K562 (cell line): Measurements from ENCODE around the gene ARFGEF2. TPM values are rescaled to one million over a fixed set of nuclear protein-coding genes. Genes with fewer than 3 reads are reported as not detected.
A peak's percentile ranks its signal among the peaks of the same experiment; 100 is the strongest.

Source experiments
- ARNT ChIP-seq, 2 experiments: fragments of 450-650 bp; IDR thresholded peaks; 2 replicates each; pipeline ENCODE4 v1.6.1; 2016; ENCODE audit warnings: mild to moderate bottlenecking in 1 of 2
- CHCHD3 ChIP-seq: fragments of 250-450 bp; sonication (Bioruptor Pico); IDR thresholded peaks from 2 replicates; pipeline ENCODE4 v2.1.2; 2022; ENCODE audit warnings: mild to moderate bottlenecking
- GATA2 ChIP-seq: sonication (generic); formaldehyde crosslinking; IDR thresholded peaks from 2 replicates; pipeline ENCODE4 v1.4.0; 2020; ENCODE audit warnings: mild to moderate bottlenecking, missing genetic modification reagents
- IRF2 ChIP-seq: sonication (generic); formaldehyde crosslinking; IDR thresholded peaks from 2 replicates; pipeline ENCODE4 v1.8.1; 2022; ENCODE audit warnings: mild to moderate bottlenecking, missing genetic modification reagents
- MTA3 ChIP-seq: fragments of 450-650 bp; formaldehyde crosslinking; IDR thresholded peaks from 2 replicates; pipeline ENCODE4 v1.6.1; 2017; ENCODE audit warnings: mild to moderate bottlenecking, borderline replicate concordance
- SMARCA5 ChIP-seq: fragments of 450-650 bp; IDR thresholded peaks from 2 replicates; pipeline ENCODE4 v1.6.1; 2016
- SREBF1 ChIP-seq: fragments of 150-350 bp; IDR thresholded peaks from 2 replicates; pipeline ENCODE4 v1.6.1; 2014; ENCODE audit warnings: antibody characterized with exemption, low read depth, low read length, borderline replicate concordance
- ZKSCAN1 ChIP-seq: fragments of 150-350 bp; IDR thresholded peaks from 2 replicates; pipeline ENCODE4 v1.6.1; 2016; ENCODE audit warnings: low read depth, low read length
- ZNF583 ChIP-seq: fragments of 250-450 bp; sonication (Bioruptor Pico); IDR thresholded peaks from 2 replicates; pipeline ENCODE4 v1.4.0; 2020
- polyA plus RNA-seq, 8 experiments: library from polyadenylated mRNA; depleted of rRNA in 4 of 8; stranded (reverse) in 5 of 8; unstranded in 3 of 8; fragments of >200 nt; fragmentation: Nextera tagmentation in 2 of 8; fragmentation: Illumina TruSeq in 1 of 8; extraction: Ambion mirVana in 2 of 8; extraction: Trizol in 1 of 8; gene quantifications; 2 replicates each; pipeline versions ENCODE4 v1.2.1 to v1.2.3, GENCODE V29; 2011 to 2014; ENCODE audit warnings: inconsistent platforms in 1 of 8, missing spikeins in 1 of 8
- total RNA-seq, 7 experiments: library from RNA; depleted of rRNA in 6 of 7; stranded (reverse); fragments of >200 nt in 6 of 7; fragmentation: Illumina TruSeq in 2 of 7; extraction: Trizol in 2 of 7; gene quantifications; 2 replicates each; pipeline versions ENCODE4 v1.2.1 to v1.2.3, GENCODE V29; 2011 to 2021; ENCODE audit warnings: low replicate concordance in 1 of 7
- TF ChIP-seq, protein P1 (sequence below): fragments of 450-650 bp; IDR thresholded peaks from 2 replicates; pipeline ENCODE4 v1.7.0; 2016; ENCODE audit warnings: borderline replicate concordance
- TF ChIP-seq, protein P2 (sequence below): fragments of 250-450 bp; sonication (Bioruptor Pico); IDR thresholded peaks from 2 replicates; pipeline ENCODE4 v1.4.0; 2020; ENCODE audit warnings: mild to moderate bottlenecking, moderate library complexity
- TF ChIP-seq, protein P3 (sequence below): fragments of 450-650 bp; IDR thresholded peaks from 2 replicates; pipeline ENCODE4 v1.6.1; 2016; ENCODE audit warnings: mild to moderate bottlenecking, moderate library complexity

ARFGEF2 gene
- total and polyA plus RNA-seq, 9 of the 15 experiments (the other 6 are each of a cell fraction or from before 2014, with no cell fraction given), result 4.2 to 18.8 (median 13.7) TPM

DNA sequence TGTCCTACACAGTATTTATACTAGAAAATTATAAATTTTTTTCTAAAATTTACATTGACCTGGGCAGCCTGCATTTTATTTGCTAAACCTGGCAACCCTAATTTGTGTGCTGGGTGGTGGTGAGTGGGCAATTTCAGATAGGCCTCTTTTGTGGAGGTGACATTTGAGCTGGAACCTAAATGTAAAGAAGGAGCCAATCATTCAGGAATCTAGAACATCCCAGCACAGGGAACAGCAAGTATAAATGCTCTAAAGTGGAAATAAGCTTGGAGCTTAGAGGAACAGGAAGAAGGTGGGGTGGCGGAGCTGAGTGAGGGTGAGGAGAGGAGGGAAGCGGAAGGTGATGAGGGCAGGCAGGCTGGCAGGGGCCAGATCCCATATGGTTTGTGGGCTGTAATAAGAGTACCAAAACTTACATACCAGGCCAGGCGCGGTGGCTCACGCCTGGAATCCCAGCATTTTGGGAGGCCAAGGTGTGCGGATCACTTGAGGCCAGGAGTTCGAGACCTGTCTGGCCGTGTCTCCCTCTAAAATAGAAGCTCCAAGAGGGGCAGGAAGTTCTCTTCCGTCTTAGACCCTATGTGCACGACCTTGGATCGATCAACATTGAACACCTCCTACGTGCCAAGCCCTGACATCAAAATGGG, 124.1 kb downstream of the ARFGEF2 start (continued):
- TF ChIP-seq, protein P1, sequence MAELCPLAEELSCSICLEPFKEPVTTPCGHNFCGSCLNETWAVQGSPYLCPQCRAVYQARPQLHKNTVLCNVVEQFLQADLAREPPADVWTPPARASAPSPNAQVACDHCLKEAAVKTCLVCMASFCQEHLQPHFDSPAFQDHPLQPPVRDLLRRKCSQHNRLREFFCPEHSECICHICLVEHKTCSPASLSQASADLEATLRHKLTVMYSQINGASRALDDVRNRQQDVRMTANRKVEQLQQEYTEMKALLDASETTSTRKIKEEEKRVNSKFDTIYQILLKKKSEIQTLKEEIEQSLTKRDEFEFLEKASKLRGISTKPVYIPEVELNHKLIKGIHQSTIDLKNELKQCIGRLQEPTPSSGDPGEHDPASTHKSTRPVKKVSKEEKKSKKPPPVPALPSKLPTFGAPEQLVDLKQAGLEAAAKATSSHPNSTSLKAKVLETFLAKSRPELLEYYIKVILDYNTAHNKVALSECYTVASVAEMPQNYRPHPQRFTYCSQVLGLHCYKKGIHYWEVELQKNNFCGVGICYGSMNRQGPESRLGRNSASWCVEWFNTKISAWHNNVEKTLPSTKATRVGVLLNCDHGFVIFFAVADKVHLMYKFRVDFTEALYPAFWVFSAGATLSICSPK, result peak; percentile 52; the same call in 1 of the 2 replicates
- TF ChIP-seq ZNF583 (CRISPR knock-in tag) (0 out of 2 replicates have a peak, but pooled peaks have one; percentile 31), ARNT (IDR thresholded peaks at IDR 0.05) (no peak), GATA2 (CRISPR knock-in tag) (no peak), MTA3 (no peak), IRF2 (no peak), SMARCA5 (0 out of 2 replicates have a peak, but pooled peaks have one; percentile 17), ZKSCAN1 (no peak), SREBF1 (no peak), CHCHD3 (CRISPR knock-in tag) (no peak)
- TF ChIP-seq, protein P2, sequence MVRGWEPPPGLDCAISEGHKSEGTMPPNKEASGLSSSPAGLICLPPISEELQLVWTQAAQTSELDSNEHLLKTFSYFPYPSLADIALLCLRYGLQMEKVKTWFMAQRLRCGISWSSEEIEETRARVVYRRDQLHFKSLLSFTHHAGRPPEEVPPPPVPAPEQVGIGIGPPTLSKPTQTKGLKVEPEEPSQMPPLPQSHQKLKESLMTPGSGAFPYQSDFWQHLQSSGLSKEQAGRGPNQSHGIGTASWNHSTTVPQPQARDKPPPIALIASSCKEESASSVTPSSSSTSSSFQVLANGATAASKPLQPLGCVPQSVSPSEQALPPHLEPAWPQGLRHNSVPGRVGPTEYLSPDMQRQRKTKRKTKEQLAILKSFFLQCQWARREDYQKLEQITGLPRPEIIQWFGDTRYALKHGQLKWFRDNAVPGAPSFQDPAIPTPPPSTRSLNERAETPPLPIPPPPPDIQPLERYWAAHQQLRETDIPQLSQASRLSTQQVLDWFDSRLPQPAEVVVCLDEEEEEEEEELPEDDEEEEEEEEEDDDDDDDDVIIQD (CRISPR knock-in tag), result 0 out of 2 replicates have a peak, but pooled peaks have one; percentile 31
- TF ChIP-seq, protein P3, sequence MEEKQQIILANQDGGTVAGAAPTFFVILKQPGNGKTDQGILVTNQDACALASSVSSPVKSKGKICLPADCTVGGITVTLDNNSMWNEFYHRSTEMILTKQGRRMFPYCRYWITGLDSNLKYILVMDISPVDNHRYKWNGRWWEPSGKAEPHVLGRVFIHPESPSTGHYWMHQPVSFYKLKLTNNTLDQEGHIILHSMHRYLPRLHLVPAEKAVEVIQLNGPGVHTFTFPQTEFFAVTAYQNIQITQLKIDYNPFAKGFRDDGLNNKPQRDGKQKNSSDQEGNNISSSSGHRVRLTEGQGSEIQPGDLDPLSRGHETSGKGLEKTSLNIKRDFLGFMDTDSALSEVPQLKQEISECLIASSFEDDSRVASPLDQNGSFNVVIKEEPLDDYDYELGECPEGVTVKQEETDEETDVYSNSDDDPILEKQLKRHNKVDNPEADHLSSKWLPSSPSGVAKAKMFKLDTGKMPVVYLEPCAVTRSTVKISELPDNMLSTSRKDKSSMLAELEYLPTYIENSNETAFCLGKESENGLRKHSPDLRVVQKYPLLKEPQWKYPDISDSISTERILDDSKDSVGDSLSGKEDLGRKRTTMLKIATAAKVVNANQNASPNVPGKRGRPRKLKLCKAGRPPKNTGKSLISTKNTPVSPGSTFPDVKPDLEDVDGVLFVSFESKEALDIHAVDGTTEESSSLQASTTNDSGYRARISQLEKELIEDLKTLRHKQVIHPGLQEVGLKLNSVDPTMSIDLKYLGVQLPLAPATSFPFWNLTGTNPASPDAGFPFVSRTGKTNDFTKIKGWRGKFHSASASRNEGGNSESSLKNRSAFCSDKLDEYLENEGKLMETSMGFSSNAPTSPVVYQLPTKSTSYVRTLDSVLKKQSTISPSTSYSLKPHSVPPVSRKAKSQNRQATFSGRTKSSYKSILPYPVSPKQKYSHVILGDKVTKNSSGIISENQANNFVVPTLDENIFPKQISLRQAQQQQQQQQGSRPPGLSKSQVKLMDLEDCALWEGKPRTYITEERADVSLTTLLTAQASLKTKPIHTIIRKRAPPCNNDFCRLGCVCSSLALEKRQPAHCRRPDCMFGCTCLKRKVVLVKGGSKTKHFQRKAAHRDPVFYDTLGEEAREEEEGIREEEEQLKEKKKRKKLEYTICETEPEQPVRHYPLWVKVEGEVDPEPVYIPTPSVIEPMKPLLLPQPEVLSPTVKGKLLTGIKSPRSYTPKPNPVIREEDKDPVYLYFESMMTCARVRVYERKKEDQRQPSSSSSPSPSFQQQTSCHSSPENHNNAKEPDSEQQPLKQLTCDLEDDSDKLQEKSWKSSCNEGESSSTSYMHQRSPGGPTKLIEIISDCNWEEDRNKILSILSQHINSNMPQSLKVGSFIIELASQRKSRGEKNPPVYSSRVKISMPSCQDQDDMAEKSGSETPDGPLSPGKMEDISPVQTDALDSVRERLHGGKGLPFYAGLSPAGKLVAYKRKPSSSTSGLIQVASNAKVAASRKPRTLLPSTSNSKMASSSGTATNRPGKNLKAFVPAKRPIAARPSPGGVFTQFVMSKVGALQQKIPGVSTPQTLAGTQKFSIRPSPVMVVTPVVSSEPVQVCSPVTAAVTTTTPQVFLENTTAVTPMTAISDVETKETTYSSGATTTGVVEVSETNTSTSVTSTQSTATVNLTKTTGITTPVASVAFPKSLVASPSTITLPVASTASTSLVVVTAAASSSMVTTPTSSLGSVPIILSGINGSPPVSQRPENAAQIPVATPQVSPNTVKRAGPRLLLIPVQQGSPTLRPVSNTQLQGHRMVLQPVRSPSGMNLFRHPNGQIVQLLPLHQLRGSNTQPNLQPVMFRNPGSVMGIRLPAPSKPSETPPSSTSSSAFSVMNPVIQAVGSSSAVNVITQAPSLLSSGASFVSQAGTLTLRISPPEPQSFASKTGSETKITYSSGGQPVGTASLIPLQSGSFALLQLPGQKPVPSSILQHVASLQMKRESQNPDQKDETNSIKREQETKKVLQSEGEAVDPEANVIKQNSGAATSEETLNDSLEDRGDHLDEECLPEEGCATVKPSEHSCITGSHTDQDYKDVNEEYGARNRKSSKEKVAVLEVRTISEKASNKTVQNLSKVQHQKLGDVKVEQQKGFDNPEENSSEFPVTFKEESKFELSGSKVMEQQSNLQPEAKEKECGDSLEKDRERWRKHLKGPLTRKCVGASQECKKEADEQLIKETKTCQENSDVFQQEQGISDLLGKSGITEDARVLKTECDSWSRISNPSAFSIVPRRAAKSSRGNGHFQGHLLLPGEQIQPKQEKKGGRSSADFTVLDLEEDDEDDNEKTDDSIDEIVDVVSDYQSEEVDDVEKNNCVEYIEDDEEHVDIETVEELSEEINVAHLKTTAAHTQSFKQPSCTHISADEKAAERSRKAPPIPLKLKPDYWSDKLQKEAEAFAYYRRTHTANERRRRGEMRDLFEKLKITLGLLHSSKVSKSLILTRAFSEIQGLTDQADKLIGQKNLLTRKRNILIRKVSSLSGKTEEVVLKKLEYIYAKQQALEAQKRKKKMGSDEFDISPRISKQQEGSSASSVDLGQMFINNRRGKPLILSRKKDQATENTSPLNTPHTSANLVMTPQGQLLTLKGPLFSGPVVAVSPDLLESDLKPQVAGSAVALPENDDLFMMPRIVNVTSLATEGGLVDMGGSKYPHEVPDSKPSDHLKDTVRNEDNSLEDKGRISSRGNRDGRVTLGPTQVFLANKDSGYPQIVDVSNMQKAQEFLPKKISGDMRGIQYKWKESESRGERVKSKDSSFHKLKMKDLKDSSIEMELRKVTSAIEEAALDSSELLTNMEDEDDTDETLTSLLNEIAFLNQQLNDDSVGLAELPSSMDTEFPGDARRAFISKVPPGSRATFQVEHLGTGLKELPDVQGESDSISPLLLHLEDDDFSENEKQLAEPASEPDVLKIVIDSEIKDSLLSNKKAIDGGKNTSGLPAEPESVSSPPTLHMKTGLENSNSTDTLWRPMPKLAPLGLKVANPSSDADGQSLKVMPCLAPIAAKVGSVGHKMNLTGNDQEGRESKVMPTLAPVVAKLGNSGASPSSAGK, result peak; percentile 62; the same call in 1 of the 2 replicates
